Activated CD4-positive, alpha-beta T cell treated with anti-CD3 and anti-CD28 coated beads, Interleukin-2, amount 10 ng/mL, durations not matched to agents 7 days and 5 days (primary cell): ENCODE results near the gene TMEM170B. TPM values are rescaled to one million over a fixed set of nuclear protein-coding genes. Genes with fewer than 3 reads are reported as not detected.

ENCODE experiments used
- total RNA-seq, 2 experiments: library from RNA; stranded (reverse); gene quantifications; one replicate each; pipeline ENCODE4 v1.2.3, GENCODE V29; 2021

The TMEM170B gene
- total RNA-seq, 2 experiments from 2014 or later: 0.81 to 0.82 TPM

Other genes with a start within 250 kb of the TMEM170B start
- gene ADTRP, start 241.1 kb downstream of the TMEM170B start, total RNA-seq: 1 to 10 TPM; 2.4 to 2.5 TPM